ENCODE measurements around the gene LRRC4B. TPM values are rescaled to one million over a fixed set of nuclear protein-coding genes. Genes with fewer than 3 reads are reported as not detected.

The LRRC4B gene
- total and polyA plus RNA-seq, 2 of the 8 experiments (the other 6 are each of a cell fraction or from before 2014, with no cell fraction given) = 13.4 to 21.2 TPM

GRCh38 chr19:50507376-50507775 lies 60.9 kb downstream of the LRRC4B start (continued):
- TF ChIP-seq KDM1A (IDR thresholded peaks at IDR 0.05; ENCODE audit: borderline replicate concordance, low read length) (no peak), JUND (IDR thresholded peaks at IDR 0.05; ENCODE audit: low read length) (no peak), PHF8 (conservative IDR thresholded peaks at IDR 0.05; ENCODE audit: low read depth, low read length) (no peak), CBX5 (IDR thresholded peaks at IDR 0.05; ENCODE audit: low read depth, low read length) (no peak), FOSL1 (IDR thresholded peaks at IDR 0.05; ENCODE audit: insufficient read depth, low read depth, low read length) (no peak), TBP (IDR thresholded peaks at IDR 0.05; ENCODE audit: low read depth, low read length) (no peak), TCF12 (IDR thresholded peaks at IDR 0.05; ENCODE audit: low read depth, low read length) (no peak), JUN (IDR thresholded peaks at IDR 0.05; ENCODE audit: low read depth, low read length) (no peak)
